Type B pancreatic cell (in vitro differentiated cells): Measurements from ENCODE around the gene TLX2. TPM values are rescaled to one million over a fixed set of nuclear protein-coding genes. Genes with fewer than 3 reads are reported as not detected.

Source experiments
- DNase-seq: peaks from one replicate; pipeline ENCODE4 v3.0.0; 2021; ENCODE audit warnings: mixed read lengths; ENCODE audit not compliant: unreplicated experiment; ENCODE audit errors: extremely low spot score
- H3K27ac Mint-ChIP-seq: 2 replicates; pipeline ENCODE4 v1.8.0; 2021; ENCODE audit warnings: mild to moderate bottlenecking, mixed read lengths
- H3K27me3 Mint-ChIP-seq: 2 replicates; pipeline ENCODE4 v1.8.0; 2021; ENCODE audit warnings: mixed read lengths
- H3K36me3 Mint-ChIP-seq: 2 replicates; pipeline ENCODE4 v1.8.0; 2021; ENCODE audit warnings: mixed read lengths
- H3K4me1 Mint-ChIP-seq: one replicate; pipeline ENCODE4 v1.8.0; 2021; ENCODE audit warnings: mixed read lengths; ENCODE audit not compliant: unreplicated experiment
- H3K4me3 Mint-ChIP-seq: 2 replicates; pipeline ENCODE4 v1.8.0; 2021; ENCODE audit warnings: mild to moderate bottlenecking, mixed read lengths
- H3K9me3 Mint-ChIP-seq: 2 replicates; pipeline ENCODE4 v1.8.0; 2021; ENCODE audit warnings: mixed read lengths
- CTCF ChIP-seq: fragments of 200-600 bp; sonication (generic); conservative IDR thresholded peaks from 2 replicates; pipeline ENCODE4 v1.5.0; 2021; ENCODE audit warnings: antibody characterized with exemption, mild to moderate bottlenecking
- total RNA-seq: library from RNA; stranded (reverse); gene quantifications from 2 replicates; pipeline ENCODE4 v1.2.1, GENCODE V29; 2021; ENCODE audit warnings: low replicate concordance

TLX2 gene
- total RNA-seq, 1 donor from 2014 or later, result 2.9 TPM

- DNase-seq, result no peak
- H3K4me1 Mint-ChIP-seq, result peaks cover 10% of the 10 kb centered on the region
- no peak for TF ChIP-seq CTCF
- H3K4me3 Mint-ChIP-seq, result no peak overlapping the region
- no peak overlapping the region for H3K27ac Mint-ChIP-seq
- peaks cover 48% of the 10 kb centered on the region for H3K27me3 Mint-ChIP-seq
- H3K9me3 Mint-ChIP-seq, result no peaks in the 10 kb centered on the region
- H3K36me3 Mint-ChIP-seq, result peaks cover 11% of the 10 kb centered on the region
These were observed 18.8 kb upstream of the TLX2 start for GRCh38 chr2:74495440-74495839.

- Mint-ChIP-seq H3K9me3 (no peaks in the 10 kb centered on the region), H3K27ac (no peak overlapping the region), H3K4me3 (peak overlapping the region; percentile 92), H3K27me3 (peaks cover 66% of the 10 kb centered on the region), H3K36me3 (peaks cover 6% of the 10 kb centered on the region), H3K4me1 (peaks cover 23% of the 10 kb centered on the region)
- TF ChIP-seq CTCF, result no peak
- no peak for DNase-seq
These were observed 17.1 kb upstream of the TLX2 start for GRCh38 chr2:74496997-74497776.

GRCh38 chr2:74497777-74498499, 16.3 kb upstream of the TLX2 start:
- Mint-ChIP-seq H3K36me3 (peaks cover 5% of the 10 kb centered on the region), H3K9me3 (no peaks in the 10 kb centered on the region), H3K4me1 (peaks cover 29% of the 10 kb centered on the region), H3K27me3 (peaks cover 73% of the 10 kb centered on the region), H3K27ac (peak overlapping the region; percentile 36), H3K4me3 (peak overlapping the region; percentile 92)
- no peak for DNase-seq
- TF ChIP-seq CTCF, result no peak

GRCh38 chr2:74498500-74499266, 15.6 kb upstream of the TLX2 start:
- peak overlapping the region; percentile 92 for H3K4me3 Mint-ChIP-seq
- H3K36me3 Mint-ChIP-seq, result peaks cover 5% of the 10 kb centered on the region
- H3K9me3 Mint-ChIP-seq, result no peaks in the 10 kb centered on the region
- H3K27me3 Mint-ChIP-seq, result peaks cover 80% of the 10 kb centered on the region
- H3K27ac Mint-ChIP-seq, result peak overlapping the region; percentile 73
- DNase-seq, result no peak
- H3K4me1 Mint-ChIP-seq, result peaks cover 32% of the 10 kb centered on the region
- no peak for TF ChIP-seq CTCF

GRCh38 chr2:74499267-74499939, 14.8 kb upstream of the TLX2 start, which contains the start of gene LBX2:
Gene LBX2, minus strand, starts transcription at chr2:74499603. Its CDS starts 66 bp downstream, at chr2:74499537.
- no peak for DNase-seq
- H3K4me1 Mint-ChIP-seq, result peaks cover 32% of the 10 kb centered on the region
- no peak for TF ChIP-seq CTCF

More at GRCh38 chr2:74499267-74499939, 14.8 kb upstream of the TLX2 start, which contains the start of gene LBX2:
- peaks cover 10% of the 10 kb centered on the region for H3K36me3 Mint-ChIP-seq
- H3K27ac Mint-ChIP-seq, result peak within 1 kb of the TSS; percentile 73
- H3K9me3 Mint-ChIP-seq, result no peaks in the 10 kb centered on the region
- peaks cover 87% of the 10 kb centered on the region for H3K27me3 Mint-ChIP-seq
- peak within 1 kb of the TSS; percentile 92 for H3K4me3 Mint-ChIP-seq
